A673 (cell line): Measurements from ENCODE around the gene SRMS. TPM values are rescaled to one million over a fixed set of nuclear protein-coding genes. Genes with fewer than 3 reads are reported as not detected.

Source experiments
- BruUV-seq: library from RNA; stranded (reverse); fragments of 400-500 nt; replicated peaks from 2 replicates; lab custom pipeline; 2021; lab: Mats Ljungman, UMichigan
- CTCF ChIA-PET: fragments of 300-600 bp; sonication (Branson Sonifier 250); formaldehyde crosslinking; loops from one replicate; lab custom pipeline; 2022; ENCODE audit warnings: antibody characterized with exemption; lab: Charles Lee
- POLR2A ChIA-PET: fragments of 300-600 bp; sonication (Branson Sonifier 250); formaldehyde crosslinking; loops from one replicate; lab custom pipeline; 2022; ENCODE audit warnings: antibody characterized with exemption; ENCODE audit not compliant: low non-redundant PET; lab: Charles Lee
- DNase-seq: peaks from one replicate; pipeline ENCODE4 v3.0.0-alpha.2; 2015; ENCODE audit warnings: low spot score
- H3K27ac ChIP-seq: fragments of 200-600 bp; sonication (generic); 2 replicates; pipeline ENCODE4 v1.5.1; 2016; ENCODE audit warnings: mixed run types, low read depth, mild to moderate bottlenecking, mixed read lengths, antibody characterized with exemption, low read length; ENCODE audit not compliant: poor library complexity, severe bottlenecking
- H3K27me3 ChIP-seq: fragments of 200-600 bp; sonication (generic); replicated peaks from 2 replicates; pipeline ENCODE4 v1.6.1; 2017; ENCODE audit warnings: mixed run types, low read depth, mild to moderate bottlenecking, mixed read lengths, antibody characterized with exemption, low read length; ENCODE audit not compliant: insufficient read depth, poor library complexity
- H3K36me3 ChIP-seq: fragments of 200-600 bp; sonication (generic); 2 replicates; pipeline ENCODE4 v1.6.1; 2016; ENCODE audit warnings: mixed run types, mild to moderate bottlenecking, mixed read lengths, antibody characterized with exemption, low read length; ENCODE audit not compliant: insufficient read depth, poor library complexity, severe bottlenecking
- H3K4me1 ChIP-seq: fragments of 200-600 bp; sonication (generic); 2 replicates; pipeline ENCODE4 v1.6.1; 2017; ENCODE audit warnings: mixed run types, mild to moderate bottlenecking, mixed read lengths, antibody characterized with exemption, low read length; ENCODE audit not compliant: insufficient read depth, poor library complexity, severe bottlenecking
- H3K4me3 ChIP-seq: fragments of 200-600 bp; sonication (generic); 2 replicates; pipeline ENCODE4 v1.5.1; 2016; ENCODE audit warnings: low read depth, mixed run types, mild to moderate bottlenecking, mixed read lengths, low read length; ENCODE audit not compliant: poor library complexity, severe bottlenecking
- H3K9me3 ChIP-seq: fragments of 200-600 bp; sonication (generic); 2 replicates; pipeline ENCODE4 v1.6.1; 2016; ENCODE audit warnings: mixed run types, low read depth, mild to moderate bottlenecking, mixed read lengths, antibody characterized with exemption, low read length; ENCODE audit not compliant: poor library complexity, severe bottlenecking
- CTCF ChIP-seq: fragments of 300-800, 200-600 bp; sonication (generic); conservative IDR thresholded peaks from 2 replicates; pipeline ENCODE4 v1.5.1; 2017; ENCODE audit warnings: low read depth, mild to moderate bottlenecking, antibody characterized with exemption, low read length, moderate library complexity, mixed read lengths
- EZH2 ChIP-seq: fragments of 200-600 bp; sonication (generic); IDR thresholded peaks from 2 replicates; pipeline ENCODE4 v1.6.1; 2017; ENCODE audit warnings: borderline replicate concordance, low read depth, mild to moderate bottlenecking, mixed read lengths, antibody characterized with exemption, low read length; ENCODE audit not compliant: poor library complexity, severe bottlenecking
- intact Hi-C: fragments of 100-400 bp; cut with micrococcal nuclease; formaldehyde crosslinking; loops from one replicate; pipeline ENCODE4 v1.10.0; 2022; ENCODE audit not compliant: unreplicated experiment
- total RNA-seq: library from RNA; stranded (reverse); gene quantifications from 2 replicates; pipeline ENCODE4 v1.2.3, GENCODE V29; 2021

SRMS gene
- total RNA-seq, 1 experiment from 2014 or later = not detected

- H3K27me3 ChIP-seq = no peaks in the 10 kb centered on the region
- H3K4me3 ChIP-seq = no peak overlapping the region
- ChIA-PET CTCF (no interaction called here), POLR2A (no interaction called here)
- TF ChIP-seq EZH2 = no peak
- no peak for TF ChIP-seq CTCF
- no peak for DNase-seq
- no peaks in the 10 kb centered on the region for H3K9me3 ChIP-seq
- H3K27ac ChIP-seq = no peak overlapping the region
- BruUV-seq = no TSS peak
- no peaks in the 10 kb centered on the region for H3K36me3 ChIP-seq
- H3K4me1 ChIP-seq = no peaks in the 10 kb centered on the region
- intact Hi-C loops = no loop called here
Measured at GRCh38 chr20:63562461-63563224, 15.1 kb upstream of the SRMS start.

- DNase-seq = no peak
- Histone ChIP-seq H3K4me3 (no peak overlapping the region), H3K4me1 (no peaks in the 10 kb centered on the region), H3K27ac (no peak overlapping the region), H3K27me3 (no peaks in the 10 kb centered on the region), H3K36me3 (no peaks in the 10 kb centered on the region), H3K9me3 (no peaks in the 10 kb centered on the region)
- TF ChIP-seq EZH2 (no peak), CTCF (no peak)
- BruUV-seq = no TSS peak
- intact Hi-C loops = no loop called here
- CTCF ChIA-PET = no interaction called here
- POLR2A ChIA-PET = no interaction called here
Measured at GRCh38 chr20:63561624-63562396, 14.3 kb upstream of the SRMS start.

- Histone ChIP-seq H3K9me3 (no peaks in the 10 kb centered on the region), H3K27me3 (no peaks in the 10 kb centered on the region), H3K4me1 (no peaks in the 10 kb centered on the region), H3K4me3 (no peak overlapping the region), H3K36me3 (no peaks in the 10 kb centered on the region), H3K27ac (no peak overlapping the region)
- no TSS peak for BruUV-seq
- DNase-seq = no peak
- CTCF ChIA-PET = no interaction called here
- POLR2A ChIA-PET = no interaction called here
- intact Hi-C loops = no loop called here
- TF ChIP-seq CTCF (no peak), EZH2 (no peak)
Measured at GRCh38 chr20:63560856-63561609, 13.5 kb upstream of the SRMS start.
